SK-N-SH treated with all-trans-retinoic acid at 6 μM for 48 hours (cell line): ENCODE results near the gene OLFML2B.

Source experiments
- ATAC-seq: fragments of 200-7000 bp; cut with Tn5 transposase; 3 replicates; pipeline ENCODE4 v1.9.1; 2020; ENCODE audit warnings: mild to moderate bottlenecking, moderate library complexity
- ARNTL ChIP-seq: fragments of 450-650 bp; formaldehyde crosslinking; IDR thresholded peaks from 2 replicates; pipeline ENCODE4 v1.5.0; 2020; ENCODE audit warnings: low read depth, mild to moderate bottlenecking, moderate library complexity, borderline replicate concordance
- BACH2 ChIP-seq: fragments of 250-450 bp; sonication (Bioruptor Pico); IDR thresholded peaks from 2 replicates; pipeline ENCODE4 v1.9.0; 2021; ENCODE audit warnings: mild to moderate bottlenecking, borderline replicate concordance
- CSDC2 ChIP-seq: fragments of 250-450 bp; sonication (Bioruptor Pico); IDR thresholded peaks from 2 replicates; pipeline ENCODE4 v1.5.0; 2020; ENCODE audit warnings: mild to moderate bottlenecking, moderate library complexity
- ESRRG ChIP-seq: fragments of 250-450 bp; sonication (Bioruptor Pico); IDR thresholded peaks from 2 replicates; pipeline ENCODE4 v1.6.1; 2021; ENCODE audit warnings: mild to moderate bottlenecking
- GLIS3 ChIP-seq: fragments of 250-450 bp; sonication (Bioruptor Pico); IDR thresholded peaks from 2 replicates; pipeline ENCODE4 v1.5.0; 2020; ENCODE audit warnings: mild to moderate bottlenecking, moderate library complexity
- ISL1 ChIP-seq: fragments of 250-450 bp; sonication (Bioruptor Pico); IDR thresholded peaks from 2 replicates; pipeline ENCODE4 v2.1.2; 2022; ENCODE audit warnings: mild to moderate bottlenecking, moderate library complexity
- OSR1 ChIP-seq: fragments of 250-450 bp; sonication (Bioruptor Pico); IDR thresholded peaks from 2 replicates; pipeline ENCODE4 v1.8.0; 2022; ENCODE audit warnings: moderate library complexity, mild to moderate bottlenecking, inconsistent platforms
- PPARA ChIP-seq: fragments of 250-450 bp; sonication (Bioruptor Pico); IDR thresholded peaks from 2 replicates; pipeline ENCODE4 v1.5.0; 2020; ENCODE audit warnings: mild to moderate bottlenecking, borderline replicate concordance
- RARB ChIP-seq: fragments of 250-450 bp; sonication (Bioruptor Pico); IDR thresholded peaks from 2 replicates; pipeline ENCODE4 v1.8.0; 2021; ENCODE audit warnings: mild to moderate bottlenecking, moderate library complexity
- SNAI2 ChIP-seq: fragments of 250-450 bp; sonication (Bioruptor Pico); IDR thresholded peaks from 2 replicates; pipeline ENCODE4 v1.5.0; 2020; ENCODE audit warnings: mild to moderate bottlenecking, moderate library complexity
- TCF4 ChIP-seq: fragments of 250-450 bp; sonication (Bioruptor Pico); IDR thresholded peaks from 2 replicates; pipeline ENCODE4 v1.8.0; 2021; ENCODE audit warnings: mild to moderate bottlenecking, moderate library complexity, borderline replicate concordance
- TOX ChIP-seq: fragments of 250-450 bp; sonication (Bioruptor Pico); IDR thresholded peaks from 2 replicates; pipeline ENCODE4 v1.8.0; 2021; ENCODE audit warnings: mild to moderate bottlenecking, moderate library complexity, borderline replicate concordance
- ZC3H10 ChIP-seq: fragments of 250-450 bp; sonication (Bioruptor Pico); IDR thresholded peaks from 2 replicates; pipeline ENCODE4 v1.5.1; 2021; ENCODE audit warnings: mild to moderate bottlenecking, moderate library complexity
- ZFP3 ChIP-seq: fragments of 250-450 bp; sonication (Bioruptor Pico); IDR thresholded peaks from 2 replicates; pipeline ENCODE4 v1.5.0; 2020; ENCODE audit warnings: mild to moderate bottlenecking, moderate library complexity
- ZNF565 ChIP-seq: fragments of 450-650 bp; formaldehyde crosslinking; conservative IDR thresholded peaks from 2 replicates; pipeline ENCODE4 v1.5.0; 2020; ENCODE audit warnings: low read depth, mild to moderate bottlenecking, moderate library complexity
- ZNF70 ChIP-seq: fragments of 450-650 bp; formaldehyde crosslinking; IDR thresholded peaks from 2 replicates; pipeline ENCODE4 v1.5.0; 2020; ENCODE audit warnings: mild to moderate bottlenecking, moderate library complexity
- ZNF8 ChIP-seq: fragments of 450-650 bp; formaldehyde crosslinking; IDR thresholded peaks from 2 replicates; pipeline ENCODE4 v1.5.0; 2020; ENCODE audit warnings: mild to moderate bottlenecking, moderate library complexity
- TF ChIP-seq, protein P1 (sequence below): fragments of 250-450 bp; sonication (Bioruptor Pico); IDR thresholded peaks from 2 replicates; pipeline ENCODE4 v1.8.0; 2020; ENCODE audit warnings: mild to moderate bottlenecking, moderate library complexity, borderline replicate concordance
- TF ChIP-seq, protein P2 (sequence below): fragments of 250-450 bp; sonication (Bioruptor Pico); IDR thresholded peaks from 2 replicates; pipeline ENCODE4 v1.5.1; 2020; ENCODE audit warnings: low read depth, mild to moderate bottlenecking, moderate library complexity
- TF ChIP-seq, protein P3 (sequence below): fragments of 250-450 bp; sonication (Bioruptor Pico); IDR thresholded peaks from 2 replicates; pipeline ENCODE4 v1.8.0; 2021; ENCODE audit warnings: low read depth, mild to moderate bottlenecking, moderate library complexity, borderline replicate concordance
- TF ChIP-seq, protein P4 (sequence below): fragments of 250-450 bp; sonication (Bioruptor Pico); IDR thresholded peaks from 2 replicates; pipeline ENCODE4 v1.5.1; 2021; ENCODE audit warnings: mild to moderate bottlenecking, moderate library complexity
- TF ChIP-seq, protein P5 (sequence below): fragments of 250-450 bp; sonication (Bioruptor Pico); IDR thresholded peaks from 2 replicates; pipeline ENCODE4 v1.5.0; 2020; ENCODE audit warnings: mild to moderate bottlenecking, moderate library complexity

The OLFML2B gene

DNA sequence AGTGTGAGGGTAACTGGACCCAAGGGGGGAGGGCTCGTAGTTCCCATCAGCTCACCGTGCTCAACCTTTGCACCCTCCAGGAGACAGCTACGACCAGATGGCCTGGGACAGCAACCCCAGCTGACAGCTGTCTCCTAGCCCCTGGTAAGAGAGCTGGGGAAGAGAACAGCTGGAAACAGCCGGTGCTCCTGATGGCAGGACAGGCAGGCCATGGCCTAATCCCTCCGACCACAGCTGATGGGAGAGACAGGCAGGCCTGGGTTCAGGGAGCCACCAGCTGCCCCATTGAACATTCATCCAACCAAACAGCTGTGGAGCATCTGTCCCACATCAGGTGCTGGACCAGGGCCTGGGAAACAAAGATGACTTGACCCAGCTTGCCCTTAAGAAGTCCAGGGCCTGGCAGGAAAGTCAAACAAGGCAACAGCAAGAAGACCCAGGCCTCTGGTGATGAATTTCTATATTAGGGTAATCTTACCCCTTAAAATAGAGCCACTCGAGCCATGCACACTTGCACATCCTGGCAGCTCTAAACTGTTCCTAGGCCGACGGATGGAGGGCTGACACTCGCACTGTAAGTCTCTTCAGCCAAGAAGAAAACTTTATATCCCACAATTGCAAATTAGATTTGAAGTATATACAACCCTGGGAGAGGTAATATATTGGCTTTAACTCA, 12.2 kb downstream of the OLFML2B start:
- TF ChIP-seq TCF4: no peak
- TF ChIP-seq, protein P1, sequence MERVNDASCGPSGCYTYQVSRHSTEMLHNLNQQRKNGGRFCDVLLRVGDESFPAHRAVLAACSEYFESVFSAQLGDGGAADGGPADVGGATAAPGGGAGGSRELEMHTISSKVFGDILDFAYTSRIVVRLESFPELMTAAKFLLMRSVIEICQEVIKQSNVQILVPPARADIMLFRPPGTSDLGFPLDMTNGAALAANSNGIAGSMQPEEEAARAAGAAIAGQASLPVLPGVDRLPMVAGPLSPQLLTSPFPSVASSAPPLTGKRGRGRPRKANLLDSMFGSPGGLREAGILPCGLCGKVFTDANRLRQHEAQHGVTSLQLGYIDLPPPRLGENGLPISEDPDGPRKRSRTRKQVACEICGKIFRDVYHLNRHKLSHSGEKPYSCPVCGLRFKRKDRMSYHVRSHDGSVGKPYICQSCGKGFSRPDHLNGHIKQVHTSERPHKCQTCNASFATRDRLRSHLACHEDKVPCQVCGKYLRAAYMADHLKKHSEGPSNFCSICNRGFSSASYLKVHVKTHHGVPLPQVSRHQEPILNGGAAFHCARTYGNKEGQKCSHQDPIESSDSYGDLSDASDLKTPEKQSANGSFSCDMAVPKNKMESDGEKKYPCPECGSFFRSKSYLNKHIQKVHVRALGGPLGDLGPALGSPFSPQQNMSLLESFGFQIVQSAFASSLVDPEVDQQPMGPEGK (CRISPR knock-in tag): no peak
- TF ChIP-seq OSR1 (CRISPR knock-in tag): no peak
- TF ChIP-seq, protein P2, sequence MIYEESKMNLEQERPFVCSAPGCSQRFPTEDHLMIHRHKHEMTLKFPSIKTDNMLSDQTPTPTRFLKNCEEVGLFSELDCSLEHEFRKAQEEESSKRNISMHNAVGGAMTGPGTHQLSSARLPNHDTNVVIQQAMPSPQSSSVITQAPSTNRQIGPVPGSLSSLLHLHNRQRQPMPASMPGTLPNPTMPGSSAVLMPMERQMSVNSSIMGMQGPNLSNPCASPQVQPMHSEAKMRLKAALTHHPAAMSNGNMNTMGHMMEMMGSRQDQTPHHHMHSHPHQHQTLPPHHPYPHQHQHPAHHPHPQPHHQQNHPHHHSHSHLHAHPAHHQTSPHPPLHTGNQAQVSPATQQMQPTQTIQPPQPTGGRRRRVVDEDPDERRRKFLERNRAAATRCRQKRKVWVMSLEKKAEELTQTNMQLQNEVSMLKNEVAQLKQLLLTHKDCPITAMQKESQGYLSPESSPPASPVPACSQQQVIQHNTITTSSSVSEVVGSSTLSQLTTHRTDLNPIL (CRISPR knock-in tag): no peak
- no peak for TF ChIP-seq CSDC2 (CRISPR knock-in tag)
- no peak for TF ChIP-seq BACH2 (CRISPR knock-in tag)
- TF ChIP-seq, protein P3, sequence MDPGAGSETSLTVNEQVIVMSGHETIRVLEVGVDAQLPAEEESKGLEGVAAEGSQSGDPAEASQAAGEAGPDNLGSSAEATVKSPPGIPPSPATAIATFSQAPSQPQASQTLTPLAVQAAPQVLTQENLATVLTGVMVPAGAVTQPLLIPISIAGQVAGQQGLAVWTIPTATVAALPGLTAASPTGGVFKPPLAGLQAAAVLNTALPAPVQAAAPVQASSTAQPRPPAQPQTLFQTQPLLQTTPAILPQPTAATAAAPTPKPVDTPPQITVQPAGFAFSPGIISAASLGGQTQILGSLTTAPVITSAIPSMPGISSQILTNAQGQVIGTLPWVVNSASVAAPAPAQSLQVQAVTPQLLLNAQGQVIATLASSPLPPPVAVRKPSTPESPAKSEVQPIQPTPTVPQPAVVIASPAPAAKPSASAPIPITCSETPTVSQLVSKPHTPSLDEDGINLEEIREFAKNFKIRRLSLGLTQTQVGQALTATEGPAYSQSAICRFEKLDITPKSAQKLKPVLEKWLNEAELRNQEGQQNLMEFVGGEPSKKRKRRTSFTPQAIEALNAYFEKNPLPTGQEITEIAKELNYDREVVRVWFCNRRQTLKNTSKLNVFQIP: no peak
- TF ChIP-seq, protein P4, sequence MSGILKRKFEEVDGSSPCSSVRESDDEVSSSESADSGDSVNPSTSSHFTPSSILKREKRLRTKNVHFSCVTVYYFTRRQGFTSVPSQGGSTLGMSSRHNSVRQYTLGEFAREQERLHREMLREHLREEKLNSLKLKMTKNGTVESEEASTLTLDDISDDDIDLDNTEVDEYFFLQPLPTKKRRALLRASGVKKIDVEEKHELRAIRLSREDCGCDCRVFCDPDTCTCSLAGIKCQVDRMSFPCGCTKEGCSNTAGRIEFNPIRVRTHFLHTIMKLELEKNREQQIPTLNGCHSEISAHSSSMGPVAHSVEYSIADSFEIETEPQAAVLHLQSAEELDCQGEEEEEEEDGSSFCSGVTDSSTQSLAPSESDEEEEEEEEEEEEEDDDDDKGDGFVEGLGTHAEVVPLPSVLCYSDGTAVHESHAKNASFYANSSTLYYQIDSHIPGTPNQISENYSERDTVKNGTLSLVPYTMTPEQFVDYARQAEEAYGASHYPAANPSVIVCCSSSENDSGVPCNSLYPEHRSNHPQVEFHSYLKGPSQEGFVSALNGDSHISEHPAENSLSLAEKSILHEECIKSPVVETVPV: no peak
- TF ChIP-seq ZC3H10 (CRISPR knock-in tag): no peak
- TF ChIP-seq ZNF8 (CRISPR knock-in tag): no peak
- TF ChIP-seq SNAI2 (CRISPR knock-in tag): no peak
- no peak for TF ChIP-seq ZNF70
- TF ChIP-seq, protein P5, sequence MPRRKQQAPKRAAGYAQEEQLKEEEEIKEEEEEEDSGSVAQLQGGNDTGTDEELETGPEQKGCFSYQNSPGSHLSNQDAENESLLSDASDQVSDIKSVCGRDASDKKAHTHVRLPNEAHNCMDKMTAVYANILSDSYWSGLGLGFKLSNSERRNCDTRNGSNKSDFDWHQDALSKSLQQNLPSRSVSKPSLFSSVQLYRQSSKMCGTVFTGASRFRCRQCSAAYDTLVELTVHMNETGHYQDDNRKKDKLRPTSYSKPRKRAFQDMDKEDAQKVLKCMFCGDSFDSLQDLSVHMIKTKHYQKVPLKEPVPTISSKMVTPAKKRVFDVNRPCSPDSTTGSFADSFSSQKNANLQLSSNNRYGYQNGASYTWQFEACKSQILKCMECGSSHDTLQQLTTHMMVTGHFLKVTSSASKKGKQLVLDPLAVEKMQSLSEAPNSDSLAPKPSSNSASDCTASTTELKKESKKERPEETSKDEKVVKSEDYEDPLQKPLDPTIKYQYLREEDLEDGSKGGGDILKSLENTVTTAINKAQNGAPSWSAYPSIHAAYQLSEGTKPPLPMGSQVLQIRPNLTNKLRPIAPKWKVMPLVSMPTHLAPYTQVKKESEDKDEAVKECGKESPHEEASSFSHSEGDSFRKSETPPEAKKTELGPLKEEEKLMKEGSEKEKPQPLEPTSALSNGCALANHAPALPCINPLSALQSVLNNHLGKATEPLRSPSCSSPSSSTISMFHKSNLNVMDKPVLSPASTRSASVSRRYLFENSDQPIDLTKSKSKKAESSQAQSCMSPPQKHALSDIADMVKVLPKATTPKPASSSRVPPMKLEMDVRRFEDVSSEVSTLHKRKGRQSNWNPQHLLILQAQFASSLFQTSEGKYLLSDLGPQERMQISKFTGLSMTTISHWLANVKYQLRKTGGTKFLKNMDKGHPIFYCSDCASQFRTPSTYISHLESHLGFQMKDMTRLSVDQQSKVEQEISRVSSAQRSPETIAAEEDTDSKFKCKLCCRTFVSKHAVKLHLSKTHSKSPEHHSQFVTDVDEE (CRISPR knock-in tag): no peak
- no peak for TF ChIP-seq GLIS3 (CRISPR knock-in tag)
- no peak for TF ChIP-seq ISL1 (CRISPR knock-in tag)
- TF ChIP-seq PPARA (CRISPR knock-in tag): no peak
- ATAC-seq: no peak

DNA sequence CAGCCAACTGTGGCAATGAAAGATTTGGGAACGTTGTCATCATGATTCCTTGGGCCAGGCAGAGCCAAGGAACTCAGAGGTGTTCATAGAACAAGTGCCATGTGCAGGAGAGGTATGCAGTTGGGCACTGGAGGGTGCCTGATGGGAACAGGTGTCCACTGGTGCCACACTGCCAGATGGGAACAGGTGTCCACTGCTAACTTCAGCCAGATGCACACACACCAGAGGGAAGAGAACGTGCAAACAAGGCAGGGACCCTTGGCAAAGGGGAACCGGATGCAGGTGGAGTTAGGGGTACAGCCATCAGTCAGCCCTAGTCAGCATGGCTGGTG, 13.5 kb downstream of the OLFML2B start:
- ATAC-seq: no peak
- no peak for TF ChIP-seq TOX (CRISPR knock-in tag)
- TF ChIP-seq, protein P5 (CRISPR knock-in tag): no peak
- TF ChIP-seq ESRRG: no peak
- TF ChIP-seq CSDC2 (CRISPR knock-in tag): no peak
- TF ChIP-seq PPARA (CRISPR knock-in tag): no peak
- TF ChIP-seq ARNTL (CRISPR knock-in tag): no peak
- TF ChIP-seq SNAI2 (CRISPR knock-in tag): no peak
- no peak for TF ChIP-seq ZNF565 (CRISPR knock-in tag)
- TF ChIP-seq, protein P2 (CRISPR knock-in tag): no peak
- TF ChIP-seq BACH2 (CRISPR knock-in tag): no peak
- TF ChIP-seq RARB (CRISPR knock-in tag): no peak
- TF ChIP-seq ZFP3 (CRISPR knock-in tag): no peak
